Neural crest cell (in vitro differentiated cells): Measurements from ENCODE around the gene CA11. TPM values are rescaled to one million over a fixed set of nuclear protein-coding genes. Genes with fewer than 3 reads are reported as not detected.

ENCODE experiments used
- DNase-seq: peaks from one replicate; pipeline ENCODE4 v3.0.0; 2021; ENCODE audit warnings: low read depth, mixed read lengths, low spot score
- H3K27ac Mint-ChIP-seq: one replicate; pipeline ENCODE4 v1.8.0; 2021; ENCODE audit warnings: mild to moderate bottlenecking, mixed read lengths; ENCODE audit not compliant: unreplicated experiment
- H3K27me3 Mint-ChIP-seq: 2 replicates; pipeline ENCODE4 v1.8.0; 2021; ENCODE audit warnings: low read depth, mild to moderate bottlenecking, mixed read lengths
- H3K36me3 Mint-ChIP-seq: 2 replicates; pipeline ENCODE4 v1.8.0; 2021; ENCODE audit warnings: low read depth, mild to moderate bottlenecking, mixed read lengths
- H3K4me1 Mint-ChIP-seq: 2 replicates; pipeline ENCODE4 v1.8.0; 2021; ENCODE audit warnings: mixed read lengths
- H3K4me3 Mint-ChIP-seq: one replicate; pipeline ENCODE4 v1.8.0; 2021; ENCODE audit warnings: mild to moderate bottlenecking, mixed read lengths
- H3K9me3 Mint-ChIP-seq: 2 replicates; pipeline ENCODE4 v1.8.0; 2021; ENCODE audit warnings: mixed read lengths
- total RNA-seq: library from RNA; stranded (reverse); gene quantifications from 2 replicates; pipeline ENCODE4 v1.2.1, GENCODE V29; 2021
- TF ChIP-seq, protein P1 (sequence below): fragments of 200-600 bp; sonication (generic); conservative IDR thresholded peaks from 2 replicates; pipeline ENCODE4 v1.5.0; 2021; ENCODE audit warnings: antibody characterized with exemption, mild to moderate bottlenecking

CA11 gene
- total RNA-seq, 1 donor from 2014 or later = 11.4 TPM

DNA sequence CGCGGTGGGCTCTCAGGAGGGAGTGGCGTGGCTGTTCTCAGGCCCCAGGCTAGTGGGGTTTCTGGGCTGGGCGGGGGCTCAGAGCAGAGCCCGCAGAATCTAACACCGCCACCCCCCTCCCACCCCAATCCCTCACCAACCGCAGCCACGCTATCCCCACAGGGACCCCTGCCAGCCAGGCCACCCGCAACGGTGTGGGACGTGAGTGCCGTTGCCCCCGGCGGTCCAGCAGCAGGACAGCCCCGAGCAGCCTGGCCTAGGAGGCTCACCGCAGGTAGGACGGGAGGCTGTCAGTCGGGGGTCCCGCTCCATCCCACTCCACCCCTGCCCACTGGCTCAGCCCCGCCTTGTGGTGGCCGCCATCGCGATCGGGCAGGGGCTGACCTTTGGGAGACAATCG lies 27.0 kb upstream of the CA11 start, which contains the start of gene NTN5:
TSS of gene NTN5 (minus strand) at position 24 of the 400 bp plus-strand sequence. CDS start 2,031 bp downstream, outside the sequence.
- Mint-ChIP-seq H3K9me3 (peaks cover 7% of the 10 kb centered on the region), H3K27me3 (no peaks in the 10 kb centered on the region), H3K27ac (peak within 1 kb of the TSS; percentile 75), H3K4me1 (peaks cover 25% of the 10 kb centered on the region), H3K4me3 (no peak within 1 kb of the TSS), H3K36me3 (no peaks in the 10 kb centered on the region)
- TF ChIP-seq, protein P1, sequence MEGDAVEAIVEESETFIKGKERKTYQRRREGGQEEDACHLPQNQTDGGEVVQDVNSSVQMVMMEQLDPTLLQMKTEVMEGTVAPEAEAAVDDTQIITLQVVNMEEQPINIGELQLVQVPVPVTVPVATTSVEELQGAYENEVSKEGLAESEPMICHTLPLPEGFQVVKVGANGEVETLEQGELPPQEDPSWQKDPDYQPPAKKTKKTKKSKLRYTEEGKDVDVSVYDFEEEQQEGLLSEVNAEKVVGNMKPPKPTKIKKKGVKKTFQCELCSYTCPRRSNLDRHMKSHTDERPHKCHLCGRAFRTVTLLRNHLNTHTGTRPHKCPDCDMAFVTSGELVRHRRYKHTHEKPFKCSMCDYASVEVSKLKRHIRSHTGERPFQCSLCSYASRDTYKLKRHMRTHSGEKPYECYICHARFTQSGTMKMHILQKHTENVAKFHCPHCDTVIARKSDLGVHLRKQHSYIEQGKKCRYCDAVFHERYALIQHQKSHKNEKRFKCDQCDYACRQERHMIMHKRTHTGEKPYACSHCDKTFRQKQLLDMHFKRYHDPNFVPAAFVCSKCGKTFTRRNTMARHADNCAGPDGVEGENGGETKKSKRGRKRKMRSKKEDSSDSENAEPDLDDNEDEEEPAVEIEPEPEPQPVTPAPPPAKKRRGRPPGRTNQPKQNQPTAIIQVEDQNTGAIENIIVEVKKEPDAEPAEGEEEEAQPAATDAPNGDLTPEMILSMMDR = no peak
- DNase-seq = no peak

DNA sequence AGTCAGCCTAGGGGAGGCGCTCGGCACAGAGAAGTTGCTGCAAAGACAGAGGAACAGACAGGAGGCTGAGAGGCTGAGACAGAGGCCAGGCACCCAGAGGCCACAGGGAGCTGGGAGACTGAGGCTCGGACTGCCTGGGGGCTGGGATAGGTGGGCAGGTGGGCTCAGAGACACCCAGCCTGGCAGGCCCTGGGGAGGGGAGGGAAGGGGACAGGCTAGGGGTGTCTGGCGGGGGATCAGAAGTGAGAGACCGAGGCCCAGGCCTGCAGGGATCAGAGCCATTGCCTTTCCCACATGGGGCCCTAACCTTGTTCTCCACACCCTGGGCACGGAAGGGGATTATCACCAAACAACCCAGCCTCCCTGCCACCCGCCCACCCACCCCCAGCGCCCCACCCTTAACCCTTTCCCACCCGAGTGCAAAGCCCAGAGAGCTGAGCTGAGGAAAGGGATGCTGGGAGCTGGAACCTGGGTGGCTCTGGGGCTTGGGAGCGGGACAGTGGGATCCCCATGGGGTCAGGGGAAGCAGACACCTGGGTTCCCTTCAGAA lies 25.5 kb upstream of the CA11 start:
- Mint-ChIP-seq H3K27ac (peak overlapping the region; percentile 57), H3K9me3 (peaks cover 7% of the 10 kb centered on the region), H3K27me3 (no peaks in the 10 kb centered on the region), H3K36me3 (no peaks in the 10 kb centered on the region), H3K4me3 (no peak overlapping the region), H3K4me1 (peaks cover 25% of the 10 kb centered on the region)
- DNase-seq = no peak
- TF ChIP-seq, protein P1 = no peak

DNA sequence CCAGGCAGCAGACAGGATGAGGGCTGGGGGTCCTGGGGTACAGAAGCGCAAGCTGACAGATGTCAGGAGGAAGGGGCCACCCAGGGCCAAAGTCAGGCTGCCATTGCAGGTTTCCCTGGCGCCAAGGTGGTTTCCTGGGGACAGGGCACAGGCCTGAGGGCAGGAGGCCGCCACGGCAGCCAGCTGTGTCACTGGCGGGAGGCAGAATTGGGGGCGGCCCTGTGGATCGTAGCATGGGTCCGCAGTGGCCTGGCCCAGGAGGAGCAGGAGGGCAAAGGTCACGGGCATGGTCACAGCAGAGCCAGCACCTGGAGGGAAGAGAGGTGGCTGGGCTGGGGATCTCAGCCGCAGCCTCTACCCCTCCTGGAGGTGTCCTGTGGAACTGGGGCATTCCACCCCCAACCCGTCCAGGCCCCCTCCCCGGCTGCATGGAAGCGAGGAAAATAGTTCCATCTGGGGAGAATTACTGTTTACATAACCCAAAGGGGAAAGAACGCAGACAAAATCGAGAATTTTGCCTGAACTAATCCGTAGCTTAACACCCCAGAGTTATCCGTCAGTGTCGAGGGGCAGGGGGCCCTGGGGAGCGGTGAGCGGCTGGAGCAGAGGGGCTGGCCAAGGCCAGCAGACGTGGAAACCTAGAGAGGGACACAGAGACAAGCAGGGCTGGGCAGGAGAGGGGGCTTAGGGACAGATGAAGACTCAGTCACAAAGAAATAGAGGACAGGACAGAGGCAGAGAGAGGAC lies 24.9 kb upstream of the CA11 start:
- Mint-ChIP-seq H3K27ac (peak overlapping the region; percentile 57), H3K4me1 (peaks cover 22% of the 10 kb centered on the region), H3K4me3 (no peak overlapping the region), H3K36me3 (no peaks in the 10 kb centered on the region), H3K27me3 (no peaks in the 10 kb centered on the region), H3K9me3 (peaks cover 7% of the 10 kb centered on the region)
- no peak for DNase-seq
- TF ChIP-seq, protein P1 = no peak

DNA sequence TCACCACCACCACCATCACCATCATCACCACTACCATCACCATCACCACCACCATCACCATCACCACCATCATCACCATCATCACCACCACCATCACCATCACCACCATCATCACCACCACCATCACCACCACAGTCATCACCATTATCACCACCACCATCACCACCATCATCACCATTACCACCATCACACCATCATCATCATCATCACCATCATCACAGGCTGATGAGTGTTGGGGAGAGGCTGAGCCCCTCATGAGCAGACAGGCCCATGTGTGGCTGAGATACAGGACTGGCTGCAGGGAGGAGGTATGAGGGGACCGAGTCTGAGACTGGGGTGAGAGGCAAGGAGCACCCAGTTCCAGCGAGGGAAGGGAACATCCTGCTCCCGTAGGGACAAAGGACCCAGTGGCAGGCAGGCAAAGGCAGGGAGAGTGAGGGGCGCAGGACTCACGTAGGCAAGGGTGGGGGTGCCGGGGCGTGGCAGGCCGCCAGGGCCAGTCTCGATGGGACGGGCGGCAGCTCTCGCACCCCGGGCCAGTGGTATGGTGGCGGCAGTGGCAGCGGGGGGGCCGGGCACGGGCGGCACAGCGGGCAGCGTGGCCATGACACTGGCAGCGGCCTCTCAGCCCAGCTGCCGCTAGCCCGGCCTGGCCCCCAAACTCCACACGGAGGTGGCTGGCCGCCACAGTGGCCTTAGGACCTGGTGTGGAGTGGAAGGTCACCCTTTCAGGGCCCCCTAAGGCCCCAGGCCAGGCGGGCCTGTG lies 24.1 kb upstream of the CA11 start:
- no peak overlapping the region for H3K27ac Mint-ChIP-seq
- H3K9me3 Mint-ChIP-seq = peaks cover 7% of the 10 kb centered on the region
- no peak for DNase-seq
- TF ChIP-seq, protein P1 = no peak
- H3K36me3 Mint-ChIP-seq = no peaks in the 10 kb centered on the region
- no peaks in the 10 kb centered on the region for H3K27me3 Mint-ChIP-seq
- no peak overlapping the region for H3K4me3 Mint-ChIP-seq
- peaks cover 14% of the 10 kb centered on the region for H3K4me1 Mint-ChIP-seq

DNA sequence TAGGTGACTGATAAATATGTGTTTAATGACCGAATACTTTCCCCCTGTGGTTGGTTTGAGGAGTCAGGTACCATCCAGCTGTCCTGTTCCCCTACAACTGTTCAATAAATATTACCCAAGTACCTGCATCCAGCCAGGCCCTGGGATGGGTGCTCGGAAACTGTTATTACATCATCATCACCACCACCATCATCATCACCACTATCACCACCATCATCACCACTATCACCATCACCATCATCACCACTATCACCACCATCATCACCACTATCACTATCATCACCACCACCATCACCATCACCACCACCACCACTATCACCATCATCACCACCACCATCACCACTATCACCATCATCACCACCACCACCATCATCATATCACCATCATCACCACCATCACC lies 22.8 kb upstream of the CA11 start:
- no peak overlapping the region for H3K4me3 Mint-ChIP-seq
- H3K36me3 Mint-ChIP-seq = no peaks in the 10 kb centered on the region
- H3K4me1 Mint-ChIP-seq = peaks cover 10% of the 10 kb centered on the region
- no peak for DNase-seq
- H3K9me3 Mint-ChIP-seq = peaks cover 7% of the 10 kb centered on the region
- H3K27ac Mint-ChIP-seq = no peak overlapping the region
- H3K27me3 Mint-ChIP-seq = no peaks in the 10 kb centered on the region
- TF ChIP-seq, protein P1 = no peak
